Effector CD8-positive, alpha-beta T cell (primary cell): ENCODE measurements around the gene ARSB.
"Not testable (repeated sequence)": the region's sequence is repeated elsewhere in the genome, so short reads cannot be mapped to it uniquely, and the experiment has no call there.

Source experiments
- DNase-seq: peaks from one replicate; lab custom pipeline; 2025; lab: John Stamatoyannopoulos, UW

Gene ARSB

GRCh38 chr5:78995521-78996007 is 10.5 kb upstream of the ARSB start:
- DNase-seq: no peak

DNA sequence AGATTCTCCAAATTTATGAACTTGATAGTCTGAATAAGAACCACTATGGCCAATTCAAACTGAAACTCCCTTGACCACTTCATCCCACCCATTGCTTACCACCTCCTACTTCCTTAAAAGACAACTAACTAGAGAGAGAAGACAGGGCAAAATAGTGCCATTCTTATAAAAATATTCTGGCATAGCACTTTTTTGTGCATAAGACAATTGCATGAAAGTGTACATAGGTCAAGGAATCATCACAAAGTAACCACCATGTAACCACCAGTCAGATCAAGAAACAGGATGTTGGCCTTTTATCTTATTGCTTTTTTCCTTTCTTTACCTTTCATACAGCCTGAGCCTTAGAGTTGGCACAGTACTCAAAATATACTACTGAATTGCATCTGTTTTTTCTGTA is 8.1 kb upstream of the ARSB start:
- DNase-seq: no peak

GRCh38 chr5:78992146-78992545 is 7.0 kb upstream of the ARSB start:
- no peak for DNase-seq

DNA sequence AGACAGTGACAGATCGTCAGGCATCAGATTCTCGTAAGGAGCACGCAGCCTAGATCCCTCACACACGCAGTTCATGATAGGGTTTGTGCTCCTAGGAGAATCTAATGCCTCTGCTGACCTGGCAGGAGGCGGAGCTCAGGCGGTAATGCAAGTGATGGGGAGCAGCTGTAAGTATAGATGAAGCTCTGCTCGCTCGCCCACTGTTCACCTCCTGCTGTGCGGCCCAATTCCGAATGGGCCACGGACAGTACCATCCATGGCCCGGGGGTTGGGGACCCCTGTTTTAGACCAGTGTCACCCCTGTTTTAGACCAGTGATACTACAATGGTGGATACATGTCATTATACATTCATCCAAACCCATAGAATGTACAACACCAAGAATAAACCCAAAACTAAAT is 4.0 kb upstream of the ARSB start:
- DNase-seq: no peak

GRCh38 chr5:78985725-78986223 is 664 bp upstream of the ARSB start:
- DNase-seq: no peak

GRCh38 chr5:78984439-78985115 is 533 bp downstream of the ARSB start:
- DNase-seq: peak; percentile 59

DNA sequence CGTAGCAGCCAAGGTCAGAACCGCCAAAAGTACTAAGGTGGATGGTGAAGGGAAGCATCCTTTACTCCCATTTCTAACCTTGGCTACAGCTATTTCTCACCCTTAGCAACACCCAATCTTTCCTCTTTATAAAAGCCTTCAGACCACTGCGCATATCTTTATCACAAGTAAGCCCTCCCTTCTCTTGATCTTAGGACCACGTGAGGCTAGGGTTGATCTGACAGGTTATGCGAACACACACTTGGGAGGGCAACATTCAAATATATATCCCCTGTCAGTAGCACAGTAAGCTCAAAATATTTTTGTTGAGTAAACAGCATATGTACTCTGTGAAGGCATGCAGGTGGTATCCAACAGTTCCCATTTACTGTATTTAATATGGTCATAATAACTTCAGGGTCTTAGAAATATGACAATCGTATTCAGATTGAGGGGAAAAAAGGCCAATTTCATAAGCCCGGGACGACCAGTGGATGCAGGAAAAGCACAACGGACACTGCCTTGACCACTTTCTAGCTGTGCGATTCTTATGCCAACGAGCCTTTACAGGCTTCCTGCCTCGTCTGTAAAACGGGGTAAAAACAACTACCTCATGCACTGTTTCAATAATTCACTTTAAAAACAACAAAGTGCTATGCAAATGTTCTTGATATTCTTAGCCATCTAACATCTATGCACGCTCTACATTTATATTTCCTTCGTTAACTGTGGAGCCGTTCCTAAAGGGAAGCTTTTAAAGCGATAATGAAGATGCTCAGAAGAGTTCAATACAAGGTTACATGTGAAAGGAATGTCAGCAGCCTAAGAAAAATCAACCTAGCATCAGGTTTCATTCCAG is 1.3 kb downstream of the ARSB start:
- DNase-seq: no peak

DNA sequence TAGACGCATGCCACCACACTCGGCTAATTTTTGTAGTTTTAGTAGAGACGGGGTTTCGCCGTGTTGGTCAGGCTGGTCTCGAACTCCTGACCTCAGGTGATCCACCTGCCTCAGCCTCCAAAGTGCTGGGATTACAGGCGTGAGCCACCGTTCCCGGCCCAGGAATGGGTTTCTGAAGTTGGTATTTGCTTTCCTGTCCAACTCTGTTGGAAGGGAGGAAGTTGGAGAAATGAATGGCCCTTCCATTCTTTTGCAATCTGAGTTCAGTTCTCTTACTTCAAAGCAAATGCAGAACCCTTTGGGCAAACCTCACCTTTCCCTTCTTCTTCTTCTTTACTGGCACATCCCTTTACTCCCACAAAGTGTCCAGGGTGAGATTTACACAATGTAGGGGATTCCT is 1.9 kb downstream of the ARSB start:
- DNase-seq: not testable (repeated sequence)

- no peak for DNase-seq
Observed at GRCh38 chr5:78979909-78980308, 5.2 kb downstream of the ARSB start.

- DNase-seq: no peak
Observed at GRCh38 chr5:78979117-78979742, 5.9 kb downstream of the ARSB start.

- DNase-seq: no peak
Observed at GRCh38 chr5:78975035-78975434, 10.1 kb downstream of the ARSB start.

GRCh38 chr5:78974601-78975000 is 10.5 kb downstream of the ARSB start:
- no peak for DNase-seq

- no peak for DNase-seq
Observed at GRCh38 chr5:78974011-78974410, 11.1 kb downstream of the ARSB start.

GRCh38 chr5:78972654-78973428 is 12.3 kb downstream of the ARSB start:
- no peak for DNase-seq

DNA sequence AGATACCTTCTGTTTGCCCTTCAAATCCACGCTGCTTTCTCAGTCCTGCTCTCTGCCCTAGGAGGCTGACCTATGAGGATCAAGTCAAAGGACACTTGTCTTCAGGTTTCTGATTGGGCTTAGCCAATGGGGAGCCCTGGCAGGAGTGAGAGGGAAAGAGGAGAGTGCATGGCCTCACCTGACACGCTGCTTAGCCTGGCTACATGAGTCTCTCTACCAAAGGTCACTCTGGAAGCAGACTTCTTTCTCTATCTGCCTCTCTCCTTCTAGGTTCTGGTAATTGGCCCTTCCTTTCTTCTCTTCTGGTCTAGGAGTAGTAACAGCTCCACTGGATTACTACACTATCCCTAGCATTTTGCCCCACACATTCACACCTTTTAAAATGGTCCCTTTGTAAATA is 13.1 kb downstream of the ARSB start:
- no peak for DNase-seq

- no peak for DNase-seq
Observed at GRCh38 chr5:78968781-78969180, 16.3 kb downstream of the ARSB start.

GRCh38 chr5:78964889-78965288 is 20.2 kb downstream of the ARSB start:
- DNase-seq: no peak

DNA sequence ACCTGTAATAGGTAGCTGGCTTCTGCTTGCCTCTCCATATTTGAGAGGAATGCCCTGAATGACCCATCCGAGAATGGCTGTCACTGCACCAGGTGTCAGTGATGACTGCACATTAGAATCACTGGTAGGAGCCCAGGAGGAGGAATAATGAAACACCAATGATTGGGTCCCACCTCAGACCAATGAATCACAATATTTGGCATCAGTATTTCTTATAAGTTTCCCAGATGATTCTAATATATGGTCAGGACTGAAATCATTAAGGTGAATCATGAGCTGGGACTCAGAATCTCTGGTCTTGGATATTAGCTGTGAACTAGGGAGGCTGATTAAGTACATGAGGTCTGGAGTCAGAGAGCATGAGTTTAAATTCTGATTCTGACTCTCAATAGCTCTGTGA is 23.4 kb downstream of the ARSB start:
- no peak for DNase-seq

GRCh38 chr5:78959767-78960166 is 25.3 kb downstream of the ARSB start:
- no peak for DNase-seq

GRCh38 chr5:78958672-78959445 is 26.3 kb downstream of the ARSB start:
- DNase-seq: no peak

GRCh38 chr5:78956901-78957300 is 28.2 kb downstream of the ARSB start:
- no peak for DNase-seq
